ENCODE results near the gene APBA1.
"Not testable (repeated sequence)": the region's sequence is repeated elsewhere in the genome, so short reads cannot be mapped to it uniquely, and the experiment has no call there.

The APBA1 gene

GRCh38 chr9:69431777-69432176 is 240.4 kb downstream of the APBA1 start:
- no peak for FAIRE-seq

- no peak for FAIRE-seq
These were observed 241.0 kb downstream of the APBA1 start for GRCh38 chr9:69431203-69431602.

- no peak for FAIRE-seq
These were observed 242.0 kb downstream of the APBA1 start for GRCh38 chr9:69430206-69430605.

GRCh38 chr9:69429281-69429680 is 242.9 kb downstream of the APBA1 start:
- FAIRE-seq: no peak

GRCh38 chr9:69428017-69428785 is 244.0 kb downstream of the APBA1 start:
- FAIRE-seq: no peak

GRCh38 chr9:69427286-69427685 is 244.9 kb downstream of the APBA1 start:
- no peak for FAIRE-seq

GRCh38 chr9:69425136-69425801 is 246.9 kb downstream of the APBA1 start:
- FAIRE-seq: no peak

- no peak for FAIRE-seq
These were observed 250.0 kb downstream of the APBA1 start for GRCh38 chr9:69421908-69422801.

- FAIRE-seq: no peak
These were observed 251.4 kb downstream of the APBA1 start for GRCh38 chr9:69420611-69421270.

- no peak for FAIRE-seq
These were observed 259.4 kb downstream of the APBA1 start for GRCh38 chr9:69412741-69413150.

GRCh38 chr9:69411931-69412740 is 260.0 kb downstream of the APBA1 start:
- no peak for FAIRE-seq

- no peak for FAIRE-seq
These were observed 260.9 kb downstream of the APBA1 start for GRCh38 chr9:69411246-69411645.

GRCh38 chr9:69409936-69410335 is 262.2 kb downstream of the APBA1 start:
- not testable (repeated sequence) for FAIRE-seq

GRCh38 chr9:69400470-69400869 is 271.7 kb downstream of the APBA1 start:
- no peak for FAIRE-seq

GRCh38 chr9:69397384-69398214 is 274.6 kb downstream of the APBA1 start:
- no peak for FAIRE-seq

- no peak for FAIRE-seq
These were observed 275.4 kb downstream of the APBA1 start for GRCh38 chr9:69396759-69397158.

GRCh38 chr9:69395718-69396117 is 276.5 kb downstream of the APBA1 start:
- no peak for FAIRE-seq

GRCh38 chr9:69393425-69393824 is 278.7 kb downstream of the APBA1 start:
- FAIRE-seq: no peak

- FAIRE-seq: no peak
These were observed 279.3 kb downstream of the APBA1 start for GRCh38 chr9:69392826-69393225.

- FAIRE-seq: no peak
These were observed 280.2 kb downstream of the APBA1 start for GRCh38 chr9:69391946-69392345.

- FAIRE-seq: no peak
These were observed 280.7 kb downstream of the APBA1 start for GRCh38 chr9:69391487-69391886.

Data from islet of Langerhans (tissue), 1 donor.